K562 (cell line): Measurements from ENCODE around the gene MON2. TPM values are rescaled to one million over a fixed set of nuclear protein-coding genes. Genes with fewer than 3 reads are reported as not detected.
A peak's percentile ranks its signal among the peaks of the same experiment; 100 is the strongest.

Experiments
- CEBPZ ChIP-seq: fragments of 150-350 bp; IDR thresholded peaks from 2 replicates; pipeline ENCODE4 v1.6.1; 2014; ENCODE audit warnings: low read depth, mild to moderate bottlenecking, low read length, borderline replicate concordance
- CSDE1 ChIP-seq, 2 experiments: fragments of 450-650 bp; IDR thresholded peaks; 2 replicates each; pipeline ENCODE4 v1.6.1; 2016; ENCODE audit warnings: mild to moderate bottlenecking in 1 of 2
- CTBP1 ChIP-seq: fragments of 450-650 bp; IDR thresholded peaks from 2 replicates; pipeline ENCODE4 v1.6.1; 2016; ENCODE audit warnings: borderline replicate concordance
- E2F6 ChIP-seq, 2 experiments: IDR thresholded peaks; 2 replicates each; pipeline ENCODE4 v1.6.1; 2011; ENCODE audit warnings: borderline replicate concordance in 1 of 2, control low read depth in 1 of 2, low read depth in 1 of 2, low read length in 1 of 2, mild to moderate bottlenecking in 1 of 2, mixed read lengths in 1 of 2, moderate library complexity in 1 of 2; ENCODE audit not compliant: insufficient read depth in 1 of 2, insufficient read length in 1 of 2, poor library complexity in 1 of 2, severe bottlenecking in 1 of 2; ENCODE audit errors: extremely low read depth in 1 of 2
- FOSL1 ChIP-seq: fragments of 200-800 bp; sonication (Bioruptor generic); conservative IDR thresholded peaks from 2 replicates; pipeline ENCODE4 v1.6.1; 2016; ENCODE audit warnings: missing genetic modification characterization, missing compliant biosample characterization
- HCFC1 ChIP-seq: IDR thresholded peaks from 2 replicates; pipeline ENCODE4 v1.6.1; 2012; ENCODE audit warnings: low read depth, low read length, improper control_type of control experiment
- HDAC2 ChIP-seq: fragments of 450-650 bp; IDR thresholded peaks from 2 replicates; pipeline ENCODE4 v1.6.1; 2016; ENCODE audit warnings: mild to moderate bottlenecking
- HNRNPL ChIP-seq: fragments of 200-400 bp; formaldehyde crosslinking; IDR thresholded peaks from 2 replicates; pipeline ENCODE4 v1.6.1; 2017; ENCODE audit warnings: low read depth, mild to moderate bottlenecking, low read length
- HNRNPLL ChIP-seq: fragments of 200-400 bp; formaldehyde crosslinking; IDR thresholded peaks from 2 replicates; pipeline ENCODE4 v1.6.1; 2017; ENCODE audit warnings: low read length, low read depth, mild to moderate bottlenecking; ENCODE audit not compliant: poor library complexity, severe bottlenecking
- ID3 ChIP-seq, 2 experiments: fragments of 250-450 bp in 1 of 2; fragments of 450-650 bp in 1 of 2; sonication (Bioruptor Pico) in 1 of 2; IDR thresholded peaks; 2 replicates each; pipeline versions ENCODE4 v1.6.1 to v1.8.0; 2016 to 2021; ENCODE audit warnings: mild to moderate bottlenecking in 2 of 2, moderate library complexity in 2 of 2, missing compliant biosample characterization in 1 of 2, missing genetic modification characterization in 1 of 2
- POLR2AphosphoS5 ChIP-seq: IDR thresholded peaks from 2 replicates; pipeline ENCODE4 v1.6.1; 2011; ENCODE audit warnings: mild to moderate bottlenecking, low read depth, low read length, moderate library complexity; ENCODE audit not compliant: control insufficient read depth, insufficient read depth
- RBM25 ChIP-seq: fragments of 200-400 bp; formaldehyde crosslinking; IDR thresholded peaks from 2 replicates; pipeline ENCODE4 v1.6.1; 2018; ENCODE audit warnings: low read length, low read depth, moderate library complexity; ENCODE audit not compliant: severe bottlenecking
- SIN3B ChIP-seq: fragments of 450-650 bp; IDR thresholded peaks from 2 replicates; pipeline ENCODE4 v1.6.1; 2017; ENCODE audit warnings: low read depth, mild to moderate bottlenecking, moderate library complexity
- TBP ChIP-seq: optimal IDR thresholded peaks from 2 replicates; pipeline ENCODE3; 2011; ENCODE audit warnings: low read depth, low read length, improper control_type of control experiment
- ZBTB8A ChIP-seq: fragments of 450-650 bp; IDR thresholded peaks from 2 replicates; pipeline ENCODE4 v1.6.1; 2018; ENCODE audit warnings: mild to moderate bottlenecking, moderate library complexity; ENCODE audit not compliant: partially characterized antibody
- ZNF589 ChIP-seq: fragments of 200-800 bp; sonication (Bioruptor generic); IDR thresholded peaks from 2 replicates; pipeline ENCODE4 v1.6.1; 2016; ENCODE audit warnings: low read depth, missing genetic modification characterization, missing compliant biosample characterization
- ZNF740 ChIP-seq, 3 experiments: fragments of 200-800 bp in 1 of 3; sonication (Bioruptor generic) in 1 of 3; sonication (generic) in 1 of 3; formaldehyde crosslinking in 1 of 3; IDR thresholded peaks; 2 replicates each; pipeline versions ENCODE4 v1.6.1 to v1.8.0; 2016 to 2022; ENCODE audit warnings: mild to moderate bottlenecking in 2 of 3, missing compliant biosample characterization in 2 of 3, missing genetic modification characterization in 2 of 3, missing genetic modification reagents in 1 of 3
- polyA plus RNA-seq, 8 experiments: library from polyadenylated mRNA; depleted of rRNA in 4 of 8; stranded (reverse) in 5 of 8; unstranded in 3 of 8; fragments of >200 nt; fragmentation: Nextera tagmentation in 2 of 8; fragmentation: Illumina TruSeq in 1 of 8; extraction: Ambion mirVana in 2 of 8; extraction: Trizol in 1 of 8; gene quantifications; 2 replicates each; pipeline versions ENCODE4 v1.2.1 to v1.2.3, GENCODE V29; 2011 to 2014; ENCODE audit warnings: inconsistent platforms in 1 of 8, missing spikeins in 1 of 8
- total RNA-seq, 7 experiments: library from RNA; depleted of rRNA in 6 of 7; stranded (reverse); fragments of >200 nt in 6 of 7; fragmentation: Illumina TruSeq in 2 of 7; extraction: Trizol in 2 of 7; gene quantifications; 2 replicates each; pipeline versions ENCODE4 v1.2.1 to v1.2.3, GENCODE V29; 2011 to 2021; ENCODE audit warnings: low replicate concordance in 1 of 7

MON2 gene
- total and polyA plus RNA-seq, 9 of the 15 experiments (the other 6 are each of a cell fraction or from before 2014, with no cell fraction given) = 3.6 to 31.6 (median 16.8) TPM

GRCh38 chr12:62603061-62603810 is 136.6 kb downstream of the MON2 start (continued):
- peak; percentile 37; the same call in 1 of the 2 replicates for TF ChIP-seq ZNF740 (CRISPR knock-in tag; IDR thresholded peaks at IDR 0.05)
- TF ChIP-seq ZNF740 (tag; IDR thresholded peaks at IDR 0.05) = no peak
- no peak for TF ChIP-seq HDAC2
- TF ChIP-seq HNRNPLL = peak; percentile 84
- TF ChIP-seq ZNF589 = no peak
- TF ChIP-seq CSDE1 (IDR thresholded peaks at IDR 0.05) = no peak
- TF ChIP-seq SIN3B = 0 out of 2 replicates have a peak, but pooled peaks have one; percentile 35
- TF ChIP-seq FOSL1 (tag) = 0 out of 2 replicates have a peak, but pooled peaks have one; percentile 12
- peak; percentile 89 for TF ChIP-seq CTBP1
- TF ChIP-seq HCFC1 = peak; percentile 61; the same call in 1 of the 2 replicates
- TF ChIP-seq TBP = peak; percentile 57
- peak; percentile 56 for TF ChIP-seq POLR2AphosphoS5
- no peak for TF ChIP-seq ID3 (CRISPR knock-in tag; IDR thresholded peaks at IDR 0.05)
- no peak for TF ChIP-seq ID3 (tag; IDR thresholded peaks at IDR 0.05)
- TF ChIP-seq HNRNPL = peak; percentile 75
- TF ChIP-seq RBM25 = peak; percentile 32
- peak; percentile 94 to 98 for TF ChIP-seq E2F6 (IDR thresholded peaks at IDR 0.05; ENCODE audit: borderline replicate concordance in 1 of 2, extremely low read depth in 1 of 2, insufficient read depth in 1 of 2, insufficient read length in 1 of 2, low read depth in 1 of 2, low read length in 1 of 2, poor library complexity in 1 of 2, severe bottlenecking in 1 of 2)
- TF ChIP-seq CEBPZ = no peak
- TF ChIP-seq ZBTB8A = no peak
